Hepatocyte (in vitro differentiated cells): ENCODE data around the gene EFNA4.

Experiments used
- EZH2 ChIP-seq: fragments of 200-600 bp; sonication (generic); IDR thresholded peaks from 2 replicates; pipeline ENCODE4 v1.6.1; 2016; ENCODE audit warnings: antibody characterized with exemption, mild to moderate bottlenecking, borderline replicate concordance
- EZH2phosphoT487 ChIP-seq: fragments of 200-600 bp; sonication (generic); IDR thresholded peaks from one replicate; pipeline ENCODE4 v1.6.1; 2018; ENCODE audit warnings: antibody characterized with exemption, mild to moderate bottlenecking, low read depth, moderate library complexity; ENCODE audit not compliant: unreplicated experiment, severe bottlenecking
- TF ChIP-seq, protein P1 (sequence below): fragments of 200-600 bp; sonication (generic); IDR thresholded peaks from 2 replicates; pipeline ENCODE4 v1.5.1; 2016; ENCODE audit warnings: antibody characterized with exemption, mild to moderate bottlenecking; ENCODE audit not compliant: poor library complexity

DNA sequence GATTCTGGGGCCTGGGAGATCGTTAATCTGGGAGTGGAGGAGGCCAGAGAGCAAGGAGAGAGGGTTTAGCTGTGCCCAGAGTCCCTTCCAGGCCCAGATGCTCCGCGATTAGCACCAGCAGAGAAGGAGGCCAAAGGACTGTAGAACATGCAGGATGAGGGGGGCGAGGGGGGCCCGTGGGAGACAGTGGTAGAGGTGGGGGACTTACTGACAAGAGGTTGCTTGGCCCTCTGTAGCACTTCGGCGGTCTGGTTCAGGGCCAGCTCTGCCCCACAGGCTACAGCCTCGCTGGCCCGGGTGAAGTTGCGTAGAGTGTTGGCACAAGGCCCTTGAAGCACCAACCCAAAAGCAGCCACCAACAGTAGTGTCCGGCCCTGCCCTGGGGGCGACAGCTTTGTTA, 30.7 kb upstream of the EFNA4 start:
- TF ChIP-seq, protein P1, sequence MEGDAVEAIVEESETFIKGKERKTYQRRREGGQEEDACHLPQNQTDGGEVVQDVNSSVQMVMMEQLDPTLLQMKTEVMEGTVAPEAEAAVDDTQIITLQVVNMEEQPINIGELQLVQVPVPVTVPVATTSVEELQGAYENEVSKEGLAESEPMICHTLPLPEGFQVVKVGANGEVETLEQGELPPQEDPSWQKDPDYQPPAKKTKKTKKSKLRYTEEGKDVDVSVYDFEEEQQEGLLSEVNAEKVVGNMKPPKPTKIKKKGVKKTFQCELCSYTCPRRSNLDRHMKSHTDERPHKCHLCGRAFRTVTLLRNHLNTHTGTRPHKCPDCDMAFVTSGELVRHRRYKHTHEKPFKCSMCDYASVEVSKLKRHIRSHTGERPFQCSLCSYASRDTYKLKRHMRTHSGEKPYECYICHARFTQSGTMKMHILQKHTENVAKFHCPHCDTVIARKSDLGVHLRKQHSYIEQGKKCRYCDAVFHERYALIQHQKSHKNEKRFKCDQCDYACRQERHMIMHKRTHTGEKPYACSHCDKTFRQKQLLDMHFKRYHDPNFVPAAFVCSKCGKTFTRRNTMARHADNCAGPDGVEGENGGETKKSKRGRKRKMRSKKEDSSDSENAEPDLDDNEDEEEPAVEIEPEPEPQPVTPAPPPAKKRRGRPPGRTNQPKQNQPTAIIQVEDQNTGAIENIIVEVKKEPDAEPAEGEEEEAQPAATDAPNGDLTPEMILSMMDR = no peak
- no peak for TF ChIP-seq EZH2
- TF ChIP-seq EZH2phosphoT487 = no peak
